SK-N-MC (cell line): ENCODE measurements around the gene FRG2C.
"Not testable (repeated sequence)": the region's sequence is repeated elsewhere in the genome, so short reads cannot be mapped to it uniquely, and the experiment has no call there.

Experiments used
- EZH2 ChIP-seq: fragments of 200-600 bp; sonication (generic); IDR thresholded peaks from one replicate; pipeline ENCODE4 v1.6.1; 2017; ENCODE audit warnings: antibody characterized with exemption
- FOXP2 ChIP-seq: optimal IDR thresholded peaks from 2 replicates; pipeline ENCODE3; 2011; ENCODE audit warnings: mild to moderate bottlenecking, moderate library complexity; ENCODE audit not compliant: insufficient read depth; ENCODE audit errors: extremely low read length, control extremely low read depth
- POLR2AphosphoS5 ChIP-seq: IDR thresholded peaks from 2 replicates; pipeline ENCODE4 v1.6.1; 2012; ENCODE audit warnings: mild to moderate bottlenecking, low read depth, low read length, borderline replicate concordance

DNA sequence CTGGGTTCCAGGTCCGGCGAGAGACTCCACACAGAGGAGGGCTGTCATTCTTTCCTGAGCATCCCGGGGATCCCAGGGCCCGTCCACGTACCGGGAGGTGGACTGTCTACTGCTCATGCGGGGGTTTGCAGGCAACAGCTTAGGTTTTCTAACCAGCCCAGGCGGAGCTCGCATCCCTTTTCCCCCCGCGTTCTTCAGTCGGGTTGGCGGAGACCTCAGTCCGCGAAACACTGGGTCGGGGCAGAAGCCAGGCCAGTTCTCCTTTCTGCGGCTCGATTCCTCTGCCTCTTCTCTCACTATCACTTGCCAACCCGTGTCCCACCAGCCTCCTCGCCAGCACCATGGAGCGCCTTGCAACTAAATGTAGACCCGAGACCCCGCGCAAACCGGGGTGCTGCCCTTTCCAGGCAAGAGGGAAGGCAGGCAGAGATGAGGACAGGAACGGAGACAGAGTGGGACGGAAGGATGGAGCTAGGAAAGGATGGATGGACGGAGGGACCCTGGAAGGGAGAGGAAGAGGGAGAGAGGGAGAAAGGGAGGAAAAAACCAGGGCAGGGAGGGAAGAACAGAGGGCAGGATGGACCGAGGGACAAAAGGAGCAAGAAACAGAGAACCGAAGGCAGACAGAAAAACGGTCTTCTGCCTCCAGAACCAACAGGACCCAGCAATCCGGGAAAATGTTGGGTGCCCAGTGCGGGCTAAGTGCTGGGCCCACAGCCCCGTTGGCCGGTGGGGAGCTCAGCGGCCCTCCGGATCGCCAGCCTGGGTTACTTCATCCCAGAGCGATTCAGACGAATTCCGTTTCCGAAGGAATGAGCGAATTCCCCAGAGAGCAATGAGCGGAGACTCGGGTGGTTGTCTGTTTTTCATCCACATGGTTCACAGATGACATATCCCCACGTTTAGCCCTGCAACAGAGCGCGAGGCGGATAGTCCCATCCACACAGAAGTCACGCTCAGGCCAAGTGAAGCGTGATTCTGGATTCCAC, 6.5 kb downstream of the FRG2C start:
- TF ChIP-seq EZH2, FOXP2, POLR2AphosphoS5: not testable (repeated sequence)
